ENCODE results near the gene KRTAP20-2.

KRTAP20-2 gene

DNA sequence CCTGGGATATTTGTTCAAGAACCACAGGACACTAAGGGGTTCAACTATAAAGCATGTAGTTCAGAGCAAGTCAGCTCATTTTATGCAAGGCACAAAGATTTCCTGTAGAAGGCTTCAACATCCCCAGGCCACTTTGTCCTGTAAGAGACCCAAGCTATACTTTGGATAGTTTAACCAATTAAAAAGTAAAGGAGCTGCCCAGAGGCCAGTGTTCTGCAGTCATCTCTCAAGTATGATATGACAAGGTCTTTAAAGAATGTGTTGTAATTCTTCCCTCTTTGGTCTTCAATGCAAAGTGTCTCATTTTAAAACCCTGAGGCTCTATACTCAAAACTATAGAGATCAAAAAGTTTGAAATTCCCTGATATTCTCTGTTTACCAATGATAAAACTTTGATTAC, 41.7 kb downstream of the KRTAP20-2 start:
- H3K27me3 ChIP-seq (replicated peaks; ENCODE audit: control insufficient read depth, insufficient read depth, low read length) = no peaks in the 10 kb centered on the region
- no peaks in the 10 kb centered on the region for H3K36me3 ChIP-seq (ENCODE audit: control insufficient read depth, insufficient read depth, low read length, severe bottlenecking)
- no peaks in the 10 kb centered on the region for H3K4me1 ChIP-seq (ENCODE audit: control insufficient read depth, insufficient read depth, low read length)
- H3K9ac ChIP-seq (ENCODE audit: low read length) = no peak overlapping the region
- H3K4me3 ChIP-seq (ENCODE audit: low read length) = no peak overlapping the region
- H3K9me3 ChIP-seq (ENCODE audit: control insufficient read depth, low read length) = no peaks in the 10 kb centered on the region
- DNase-seq (ENCODE audit: low read depth) = no peak

DNA sequence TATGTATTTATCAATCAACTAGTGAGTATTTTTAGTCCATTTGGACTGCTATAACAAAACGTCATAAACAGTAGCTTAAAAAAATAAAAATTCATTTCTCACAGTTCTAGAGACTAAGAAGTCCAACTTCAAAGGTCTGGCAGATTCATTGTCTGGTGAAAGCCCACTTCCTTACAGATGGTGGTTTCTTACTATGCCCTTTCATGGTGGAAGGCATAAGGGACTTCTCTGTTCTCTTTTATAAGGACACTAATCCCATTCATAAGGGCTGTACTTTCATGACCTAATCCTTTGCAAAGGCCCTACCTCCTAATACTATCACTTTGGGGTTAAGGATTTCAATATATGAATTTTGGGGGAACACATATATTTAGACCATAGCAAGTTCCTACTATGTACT, 45.6 kb downstream of the KRTAP20-2 start:
- no peaks in the 10 kb centered on the region for H3K4me1 ChIP-seq (ENCODE audit: control insufficient read depth, insufficient read depth, low read length)
- no peak overlapping the region for H3K9ac ChIP-seq (ENCODE audit: low read length)
- H3K27me3 ChIP-seq (replicated peaks; ENCODE audit: control insufficient read depth, insufficient read depth, low read length) = no peaks in the 10 kb centered on the region

DNA sequence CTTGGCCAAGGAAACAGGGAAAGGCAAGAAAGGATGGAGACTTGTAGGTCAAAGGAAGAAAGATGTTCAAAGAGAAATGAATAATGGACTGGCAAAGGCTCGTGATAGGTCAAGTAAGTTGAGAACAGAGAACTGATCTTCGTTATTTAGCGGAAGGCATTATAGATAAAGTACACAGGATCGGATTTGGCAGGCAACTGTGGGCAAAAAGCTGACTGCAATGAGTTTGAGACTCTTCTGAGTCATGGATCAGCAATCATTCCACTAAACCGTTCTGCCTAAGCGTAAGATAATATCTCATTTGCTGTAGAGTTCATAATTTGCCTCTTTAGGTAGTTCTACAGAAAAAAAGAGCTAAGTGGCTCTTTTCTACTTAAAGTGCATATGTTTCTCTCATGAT, 49.5 kb downstream of the KRTAP20-2 start:
- Histone ChIP-seq H3K9ac (ENCODE audit: low read length) (no peak overlapping the region), H3K4me3 (ENCODE audit: low read length) (no peak overlapping the region), H3K9me3 (ENCODE audit: control insufficient read depth, low read length) (no peaks in the 10 kb centered on the region), H3K27me3 (replicated peaks; ENCODE audit: control insufficient read depth, insufficient read depth, low read length) (no peaks in the 10 kb centered on the region), H3K4me1 (ENCODE audit: control insufficient read depth, insufficient read depth, low read length) (no peaks in the 10 kb centered on the region), H3K36me3 (ENCODE audit: control insufficient read depth, insufficient read depth, low read length, severe bottlenecking) (no peaks in the 10 kb centered on the region)
- no peak for DNase-seq (ENCODE audit: low read depth)

More for the DNA sequence above, 45.6 kb downstream of the KRTAP20-2 start:
- Histone ChIP-seq H3K9me3 (ENCODE audit: control insufficient read depth, low read length) (no peaks in the 10 kb centered on the region), H3K36me3 (ENCODE audit: control insufficient read depth, insufficient read depth, low read length, severe bottlenecking) (no peaks in the 10 kb centered on the region), H3K4me3 (ENCODE audit: low read length) (no peak overlapping the region)
- no peak for DNase-seq (ENCODE audit: low read depth)

Measured in adipocyte (in vitro differentiated cells).